ENCODE data around the gene CIB4.

DNA sequence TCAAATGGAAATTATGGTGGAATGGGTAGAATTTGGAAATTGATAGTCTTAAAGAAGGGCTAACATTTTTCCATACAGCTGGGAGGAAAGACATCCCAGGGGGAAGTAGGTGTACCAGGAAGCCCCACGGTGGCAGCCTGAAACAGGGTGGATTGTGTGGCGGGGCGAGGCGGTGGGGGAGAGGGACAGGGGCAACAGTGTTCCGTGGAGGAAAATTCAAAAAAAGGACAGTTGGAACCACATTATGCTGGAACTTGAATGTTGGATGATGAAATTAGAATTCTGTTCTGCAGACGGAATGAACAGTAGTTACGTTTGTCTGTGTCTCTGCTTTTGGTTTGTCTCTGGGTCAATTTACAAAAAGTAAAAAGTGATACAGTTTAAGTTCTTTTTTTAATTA lies 10.6 kb upstream of the CIB4 start:
- TF ChIP-seq TAF1 (IDR thresholded peaks at IDR 0.05; ENCODE audit: borderline replicate concordance, insufficient read depth, low read length) (no peak), POLR2AphosphoS5 (IDR thresholded peaks at IDR 0.05; ENCODE audit: low read depth, low read length) (no peak), SIN3A (IDR thresholded peaks at IDR 0.05; ENCODE audit: borderline replicate concordance, insufficient read depth, low read length) (no peak)
- TF ChIP-seq, protein P1, sequence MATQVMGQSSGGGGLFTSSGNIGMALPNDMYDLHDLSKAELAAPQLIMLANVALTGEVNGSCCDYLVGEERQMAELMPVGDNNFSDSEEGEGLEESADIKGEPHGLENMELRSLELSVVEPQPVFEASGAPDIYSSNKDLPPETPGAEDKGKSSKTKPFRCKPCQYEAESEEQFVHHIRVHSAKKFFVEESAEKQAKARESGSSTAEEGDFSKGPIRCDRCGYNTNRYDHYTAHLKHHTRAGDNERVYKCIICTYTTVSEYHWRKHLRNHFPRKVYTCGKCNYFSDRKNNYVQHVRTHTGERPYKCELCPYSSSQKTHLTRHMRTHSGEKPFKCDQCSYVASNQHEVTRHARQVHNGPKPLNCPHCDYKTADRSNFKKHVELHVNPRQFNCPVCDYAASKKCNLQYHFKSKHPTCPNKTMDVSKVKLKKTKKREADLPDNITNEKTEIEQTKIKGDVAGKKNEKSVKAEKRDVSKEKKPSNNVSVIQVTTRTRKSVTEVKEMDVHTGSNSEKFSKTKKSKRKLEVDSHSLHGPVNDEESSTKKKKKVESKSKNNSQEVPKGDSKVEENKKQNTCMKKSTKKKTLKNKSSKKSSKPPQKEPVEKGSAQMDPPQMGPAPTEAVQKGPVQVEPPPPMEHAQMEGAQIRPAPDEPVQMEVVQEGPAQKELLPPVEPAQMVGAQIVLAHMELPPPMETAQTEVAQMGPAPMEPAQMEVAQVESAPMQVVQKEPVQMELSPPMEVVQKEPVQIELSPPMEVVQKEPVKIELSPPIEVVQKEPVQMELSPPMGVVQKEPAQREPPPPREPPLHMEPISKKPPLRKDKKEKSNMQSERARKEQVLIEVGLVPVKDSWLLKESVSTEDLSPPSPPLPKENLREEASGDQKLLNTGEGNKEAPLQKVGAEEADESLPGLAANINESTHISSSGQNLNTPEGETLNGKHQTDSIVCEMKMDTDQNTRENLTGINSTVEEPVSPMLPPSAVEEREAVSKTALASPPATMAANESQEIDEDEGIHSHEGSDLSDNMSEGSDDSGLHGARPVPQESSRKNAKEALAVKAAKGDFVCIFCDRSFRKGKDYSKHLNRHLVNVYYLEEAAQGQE (IDR thresholded peaks at IDR 0.05; ENCODE audit: insufficient read depth in 1 of 2, low read depth in 2 of 2, low read length in 2 of 2), result no peak
